ENCODE results near the gene ASTN2. TPM values are rescaled to one million over a fixed set of nuclear protein-coding genes. Genes with fewer than 3 reads are reported as not detected.
A peak's percentile ranks its signal among the peaks of the same experiment; 100 is the strongest.

ASTN2 gene
- total and polyA plus RNA-seq, 9 of the 15 experiments (the other 6 are each of a cell fraction or from before 2014, with no cell fraction given): 0.56 to 3.5 (median 1.9) TPM

DNA sequence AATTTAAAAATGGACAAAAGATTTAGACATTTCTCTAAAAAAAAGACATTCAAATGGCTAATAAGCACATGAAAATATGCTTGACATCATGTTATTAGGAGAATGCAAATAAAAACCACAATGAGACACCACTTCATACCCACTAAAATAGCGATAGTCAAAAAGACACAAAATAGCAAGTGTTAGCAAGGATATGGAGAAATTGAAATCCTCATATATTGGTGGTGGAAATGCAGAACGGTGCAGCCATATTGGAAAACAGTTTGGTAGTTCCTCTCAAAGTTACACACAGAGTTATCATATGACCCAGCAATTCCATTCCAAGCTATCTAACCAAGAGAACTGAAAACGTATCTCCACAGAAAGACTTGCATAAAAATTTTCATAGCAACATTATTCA, 955.3 kb downstream of the ASTN2 start:
- no TSS peak for BruUV-seq (replicated peaks)
- CTCF ChIA-PET (ENCODE audit: low intra/inter-chr PET ratio): interaction anchor here (0.6 kb wide), 1 partner anchor 39 kb away, joined by 3 read pairs; no protein-coding TSS in a partner anchor
- H3K27me3 ChIP-seq (ENCODE audit: control insufficient read depth in 2 of 2, insufficient read depth in 2 of 2, low read length in 2 of 2): no peaks in the 10 kb centered on the region
- ATAC-seq (peak; percentile 30; the same call in 2 of the 3 replicates), DNase-seq (ENCODE audit: extremely low read depth in 1 of 4, low spot score in 3 of 4) (no peak), FAIRE-seq (peak; percentile 77)
- H3K36me3 ChIP-seq (ENCODE audit: control insufficient read depth, insufficient read depth, low read length): no peaks in the 10 kb centered on the region
- WGBS (ENCODE audit: insufficient coverage, low coverage, missing lambda C conversion rate): 28% methylated on average over 3 of the region's 3 CpGs
- no peaks in the 10 kb centered on the region for H3K9me1 ChIP-seq (ENCODE audit: control insufficient read depth, insufficient read depth, low read length)
- peak overlapping the region; percentile 66 for H2AFZ ChIP-seq (ENCODE audit: low read depth, low read length)
- intact Hi-C loops (cut with micrococcal nuclease) (no loop called here), in situ Hi-C loops (cut with MboI) (no loop called here)
- no peak overlapping the region; the same call in 2 of the 3 replicates for H3K27ac ChIP-seq (ENCODE audit: extremely low read depth, low read depth, low read length)
- H4K20me1 ChIP-seq (replicated peaks; ENCODE audit: control insufficient read depth, insufficient read depth, low read length): no peaks in the 10 kb centered on the region
- no peak overlapping the region for H3K4me3 ChIP-seq
- POLR2A ChIA-PET: interaction anchor here (1.2 kb wide), 1 partner anchor 8 kb away, joined by 3 read pairs; no protein-coding TSS in a partner anchor
- H3K4me1 ChIP-seq (replicated peaks in 1 of 2; ENCODE audit: control insufficient read depth in 2 of 2, insufficient read depth in 2 of 2, low read length in 2 of 2): peaks cover 10 to 37% of the 10 kb centered on the region in 2 experiments
- H3K9ac ChIP-seq (ENCODE audit: insufficient read depth in 1 of 2, low read depth in 2 of 2, low read length in 2 of 2): no peak overlapping the region
- H3K4me2 ChIP-seq (ENCODE audit: insufficient read depth, low read length): no peak overlapping the region
- H3K79me2 ChIP-seq (ENCODE audit: control insufficient read depth, insufficient read depth, low read length): no peaks in the 10 kb centered on the region
- peaks cover 7% of the 10 kb centered on the region for H3K9me3 ChIP-seq (replicated peaks; ENCODE audit: control insufficient read depth, insufficient read depth, low read depth, low read length)
- TF ChIP-seq NR4A1 (CRISPR knock-in tag; IDR thresholded peaks at IDR 0.05) (no peak), NR4A1 (tag; IDR thresholded peaks at IDR 0.05) (peak; percentile 88), SMAD4 (CRISPR knock-in tag; conservative IDR thresholded peaks at IDR 0.05) (peak; percentile 50; the same call in 1 of the 2 replicates), RHOXF2B (CRISPR knock-in tag; conservative IDR thresholded peaks at IDR 0.05) (no peak), PHF21A (IDR thresholded peaks at IDR 0.05; ENCODE audit: borderline replicate concordance, low read depth) (no peak), SNIP1 (IDR thresholded peaks at IDR 0.05; ENCODE audit: low read depth) (no peak; the same call in 1 of the 2 replicates), ETV1 (tag; conservative IDR thresholded peaks at IDR 0.05; ENCODE audit: low read depth) (0 out of 2 replicates have a peak, but pooled peaks have one; percentile 8), SRSF3 (IDR thresholded peaks at IDR 0.05; ENCODE audit: insufficient read depth, low read length) (no peak), ILF3 (IDR thresholded peaks at IDR 0.05; ENCODE audit: borderline replicate concordance) (no peak), GATA2 (CRISPR knock-in tag; IDR thresholded peaks at IDR 0.05) (no peak), NRF1 (conservative IDR thresholded peaks at IDR 0.05 in 1 of 2, IDR thresholded peaks at IDR 0.05 in 1 of 2) (no peak), FOXM1 (IDR thresholded peaks at IDR 0.05; ENCODE audit: low read depth) (no peak), FOXM1 (CRISPR knock-in tag; IDR thresholded peaks at IDR 0.05; ENCODE audit: low read depth) (no peak), SPI1 (IDR thresholded peaks at IDR 0.05; ENCODE audit: borderline replicate concordance, low read depth, low read length) (no peak), ARID1B (IDR thresholded peaks at IDR 0.05) (no peak), NUFIP1 (IDR thresholded peaks at IDR 0.05; ENCODE audit: partially characterized antibody) (no peak)
- TF ChIP-seq, protein P1, sequence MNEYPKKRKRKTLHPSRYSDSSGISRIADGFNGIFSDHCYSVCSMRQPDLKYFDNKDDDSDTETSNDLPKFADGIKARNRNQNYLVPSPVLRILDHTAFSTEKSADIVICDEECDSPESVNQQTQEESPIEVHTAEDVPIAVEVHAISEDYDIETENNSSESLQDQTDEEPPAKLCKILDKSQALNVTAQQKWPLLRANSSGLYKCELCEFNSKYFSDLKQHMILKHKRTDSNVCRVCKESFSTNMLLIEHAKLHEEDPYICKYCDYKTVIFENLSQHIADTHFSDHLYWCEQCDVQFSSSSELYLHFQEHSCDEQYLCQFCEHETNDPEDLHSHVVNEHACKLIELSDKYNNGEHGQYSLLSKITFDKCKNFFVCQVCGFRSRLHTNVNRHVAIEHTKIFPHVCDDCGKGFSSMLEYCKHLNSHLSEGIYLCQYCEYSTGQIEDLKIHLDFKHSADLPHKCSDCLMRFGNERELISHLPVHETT (CRISPR knock-in tag; conservative IDR thresholded peaks at IDR 0.05 in 1 of 2, IDR thresholded peaks at IDR 0.05 in 1 of 2): peak in 1 of 2 experiments; percentile 60; a peak in 1 of 4 replicates
- TF ChIP-seq, protein P2, sequence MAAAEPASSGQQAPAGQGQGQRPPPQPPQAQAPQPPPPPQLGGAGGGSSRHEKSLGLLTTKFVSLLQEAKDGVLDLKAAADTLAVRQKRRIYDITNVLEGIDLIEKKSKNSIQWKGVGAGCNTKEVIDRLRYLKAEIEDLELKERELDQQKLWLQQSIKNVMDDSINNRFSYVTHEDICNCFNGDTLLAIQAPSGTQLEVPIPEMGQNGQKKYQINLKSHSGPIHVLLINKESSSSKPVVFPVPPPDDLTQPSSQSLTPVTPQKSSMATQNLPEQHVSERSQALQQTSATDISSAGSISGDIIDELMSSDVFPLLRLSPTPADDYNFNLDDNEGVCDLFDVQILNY (CRISPR knock-in tag; IDR thresholded peaks at IDR 0.05): no peak
- TF ChIP-seq, protein P3, sequence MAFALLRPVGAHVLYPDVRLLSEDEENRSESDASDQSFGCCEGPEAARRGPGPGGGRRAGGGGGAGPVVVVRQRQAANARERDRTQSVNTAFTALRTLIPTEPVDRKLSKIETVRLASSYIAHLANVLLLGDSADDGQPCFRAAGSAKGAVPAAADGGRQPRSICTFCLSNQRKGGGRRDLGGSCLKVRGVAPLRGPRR (CRISPR knock-in tag; IDR thresholded peaks at IDR 0.05): no peak

All from K562 (cell line).